CD4-positive, alpha-beta memory T cell (primary cell): ENCODE results near the gene LOXL3. TPM values are rescaled to one million over a fixed set of nuclear protein-coding genes. Genes with fewer than 3 reads are reported as not detected.
"Not testable (repeated sequence)": the region's sequence is repeated elsewhere in the genome, so short reads cannot be mapped to it uniquely, and the experiment has no call there.

Source experiments
- CTCF ChIA-PET: fragments of 350-600 bp; sonication (Branson Sonifier 250); formaldehyde crosslinking; loops from one replicate; lab custom pipeline; 2021; ENCODE audit warnings: inconsistent platforms; ENCODE audit not compliant: partially characterized antibody; lab: Charles Lee
- POLR2A ChIA-PET: fragments of 350-600 bp; sonication (Branson Sonifier 250); formaldehyde crosslinking; loops from one replicate; lab custom pipeline; 2021; ENCODE audit not compliant: partially characterized antibody; lab: Charles Lee
- DNase-seq, 5 donors: peaks; one replicate each; pipeline versions ENCODE4 v3.0.0 to v3.0.0-alpha.2; 2020 to 2022; ENCODE audit warnings: mixed read lengths in 1 of 5
- H3K27ac ChIP-seq: one replicate; pipeline ENCODE4 v1.7.0; 2013; ENCODE audit warnings: low read depth, low read length
- H3K27me3 ChIP-seq: 2 replicates; pipeline ENCODE4 v1.7.0; 2013; ENCODE audit warnings: mild to moderate bottlenecking, low read length, moderate library complexity; ENCODE audit not compliant: insufficient read depth
- H3K36me3 ChIP-seq: 2 replicates; pipeline ENCODE4 v1.7.0; 2013; ENCODE audit warnings: mild to moderate bottlenecking, low read length, moderate library complexity; ENCODE audit not compliant: insufficient read depth
- H3K4me1 ChIP-seq: 2 replicates; pipeline ENCODE4 v1.7.0; 2013; ENCODE audit warnings: mild to moderate bottlenecking, low read length, moderate library complexity; ENCODE audit not compliant: insufficient read depth
- H3K4me3 ChIP-seq, 2 donors: one replicate each; pipeline ENCODE4 v1.7.0; 2013; ENCODE audit warnings: low read length in 2 of 2, mild to moderate bottlenecking in 1 of 2
- H3K9me3 ChIP-seq, 2 donors: one replicate each; pipeline ENCODE4 v1.7.0; 2013; ENCODE audit warnings: low read length in 2 of 2, control low read depth in 1 of 2; ENCODE audit not compliant: control insufficient read depth in 1 of 2
- H3K27ac Mint-ChIP-seq, 7 donors: one replicate each; pipeline ENCODE4 v1.8.0; 2020 to 2021; ENCODE audit warnings: mixed read lengths in 7 of 7, mild to moderate bottlenecking in 6 of 7, inconsistent platforms in 3 of 7, moderate library complexity in 3 of 7
- H3K27me3 Mint-ChIP-seq, 2 donors: one replicate each; pipeline ENCODE4 v1.8.0; 2020 to 2021; ENCODE audit warnings: mixed read lengths in 2 of 2
- H3K36me3 Mint-ChIP-seq, 2 donors: one replicate each; pipeline ENCODE4 v1.8.0; 2020 to 2021; ENCODE audit warnings: mixed read lengths in 2 of 2, inconsistent platforms in 1 of 2, mild to moderate bottlenecking in 1 of 2
- H3K4me1 Mint-ChIP-seq, 4 donors: one replicate each; pipeline ENCODE4 v1.8.0; 2020 to 2021; ENCODE audit warnings: mixed read lengths in 4 of 4, mild to moderate bottlenecking in 1 of 4
- H3K4me3 Mint-ChIP-seq, 8 donors: one replicate each; pipeline ENCODE4 v1.8.0; 2020 to 2021; ENCODE audit warnings: mixed read lengths in 8 of 8, mild to moderate bottlenecking in 7 of 8, moderate library complexity in 6 of 8, inconsistent platforms in 3 of 8
- H3K9me3 Mint-ChIP-seq, 8 donors: one replicate each; pipeline ENCODE4 v1.8.0; 2020 to 2021; ENCODE audit warnings: mixed read lengths in 8 of 8, mild to moderate bottlenecking in 5 of 8, inconsistent platforms in 3 of 8, moderate library complexity in 1 of 8
- intact Hi-C: fragments of 100-400 bp; cut with micrococcal nuclease; formaldehyde crosslinking; loops from one replicate; pipeline ENCODE4 v1.15.1; 2023
- polyA plus RNA-seq, 2 donors: library from polyadenylated mRNA; unstranded; fragments of 300-500 nt; fragmentation: Illumina TruSeq; gene quantifications; one replicate each; pipeline ENCODE4 v1.2.3, GENCODE V29; 2021
- total RNA-seq, 2 experiments: library from RNA; stranded (reverse); gene quantifications; one replicate each; pipeline ENCODE4 v1.2.3, GENCODE V29; 2021

LOXL3 gene
- total and polyA plus RNA-seq, 4 experiments from 2014 or later = 0.25 to 0.32 TPM; not detected in 2

GRCh38 chr2:74566076-74566753, 12.5 kb upstream of the LOXL3 start:
- ChIA-PET POLR2A (no interaction called here), CTCF (interaction anchor here (0.6 to 3.8 kb wide), 4 partner anchors 10 to 786 kb away, joined by 3 to 19 read pairs (median 4); no protein-coding TSS in a partner anchor)
- Histone ChIP-seq H3K27me3 (no peaks in the 10 kb centered on the region), H3K9me3 (no peaks in the 10 kb centered on the region), H3K27ac (no peak overlapping the region), H3K4me1 (no peaks in the 10 kb centered on the region), H3K36me3 (no peaks in the 10 kb centered on the region), H3K4me3 (no peak overlapping the region)
- no peak overlapping the region for H3K27ac Mint-ChIP-seq
- no peaks in the 10 kb centered on the region for H3K4me1 Mint-ChIP-seq
- DNase-seq = no peak
- no peaks in the 10 kb centered on the region for H3K9me3 Mint-ChIP-seq
- H3K27me3 Mint-ChIP-seq = peaks cover 9 to 25% of the 10 kb centered on the region in 2 donors
- no peaks in the 10 kb centered on the region for H3K36me3 Mint-ChIP-seq
- intact Hi-C loops = no loop called here
- no peak overlapping the region for H3K4me3 Mint-ChIP-seq

GRCh38 chr2:74564222-74564621, 10.5 kb upstream of the LOXL3 start:
- intact Hi-C loops = no loop called here
- Histone ChIP-seq H3K27ac (no peak overlapping the region), H3K9me3 (no peaks in the 10 kb centered on the region), H3K27me3 (no peaks in the 10 kb centered on the region), H3K4me1 (no peaks in the 10 kb centered on the region), H3K36me3 (no peaks in the 10 kb centered on the region), H3K4me3 (no peak overlapping the region)
- Mint-ChIP-seq H3K9me3 (no peaks in the 10 kb centered on the region), H3K27me3 (peaks cover 9 to 31% of the 10 kb centered on the region in 2 donors), H3K27ac (no peak overlapping the region), H3K4me3 (no peak overlapping the region), H3K36me3 (no peaks in the 10 kb centered on the region), H3K4me1 (peaks cover 0 to 6% (median 1%) of the 10 kb centered on the region in 4 donors)
- CTCF ChIA-PET = no interaction called here
- no peak for DNase-seq
- POLR2A ChIA-PET = no interaction called here

GRCh38 chr2:74562126-74562775, 8.5 kb upstream of the LOXL3 start:
- Mint-ChIP-seq H3K27me3 (peaks cover 8 to 24% of the 10 kb centered on the region in 2 donors), H3K4me3 (no peak overlapping the region), H3K36me3 (no peaks in the 10 kb centered on the region), H3K4me1 (peaks cover 0 to 6% (median 2%) of the 10 kb centered on the region in 4 donors), H3K27ac (no peak overlapping the region), H3K9me3 (no peaks in the 10 kb centered on the region)
- Histone ChIP-seq H3K36me3 (no peaks in the 10 kb centered on the region), H3K27ac (no peak overlapping the region), H3K27me3 (no peaks in the 10 kb centered on the region), H3K4me3 (no peak overlapping the region), H3K9me3 (no peaks in the 10 kb centered on the region), H3K4me1 (no peaks in the 10 kb centered on the region)
- ChIA-PET CTCF (no interaction called here), POLR2A (no interaction called here)
- intact Hi-C loops = no loop called here
- no peak for DNase-seq

GRCh38 chr2:74561022-74561421, 7.3 kb upstream of the LOXL3 start:
- intact Hi-C loops, H3K27ac Mint-ChIP-seq, H3K4me3 ChIP-seq, H3K27ac ChIP-seq, POLR2A ChIA-PET, H3K36me3 ChIP-seq, H3K4me1 ChIP-seq, CTCF ChIA-PET, H3K4me3 Mint-ChIP-seq, H3K9me3 ChIP-seq, H3K9me3 Mint-ChIP-seq, H3K27me3 ChIP-seq, DNase-seq: not testable (repeated sequence)
- Mint-ChIP-seq H3K27me3 (peaks cover 8 to 22% of the 10 kb centered on the region in 2 donors), H3K4me1 (peaks cover under 1 to 11% (median 6%) of the 10 kb centered on the region in 4 donors), H3K36me3 (peaks cover 0 to 10% of the 10 kb centered on the region in 2 donors)

- Mint-ChIP-seq H3K27me3 (peaks cover 7 to 20% of the 10 kb centered on the region in 2 donors), H3K9me3 (no peaks in the 10 kb centered on the region), H3K27ac (peak overlapping the region in 2 of 7 donors; percentile 47 to 77), H3K4me1 (peaks cover 2 to 15% (median 8%) of the 10 kb centered on the region in 4 donors), H3K36me3 (peaks cover 0 to 10% of the 10 kb centered on the region in 2 donors), H3K4me3 (no peak overlapping the region)
- Histone ChIP-seq H3K36me3 (no peaks in the 10 kb centered on the region), H3K4me3 (no peak overlapping the region), H3K4me1 (peaks cover 4% of the 10 kb centered on the region), H3K9me3 (no peaks in the 10 kb centered on the region), H3K27me3 (no peaks in the 10 kb centered on the region), H3K27ac (no peak overlapping the region)
- no peak for DNase-seq
- POLR2A ChIA-PET = no interaction called here
- CTCF ChIA-PET = no interaction called here
- intact Hi-C loops = no loop called here
Observed at GRCh38 chr2:74560591-74560990, 6.8 kb upstream of the LOXL3 start.

GRCh38 chr2:74559912-74560311, 6.2 kb upstream of the LOXL3 start:
- intact Hi-C loops = loop anchor here (10.0 kb wide), 1 partner anchor 165 kb away; no protein-coding TSS in a partner anchor
- CTCF ChIA-PET = no interaction called here

More at GRCh38 chr2:74559912-74560311, 6.2 kb upstream of the LOXL3 start:
- DNase-seq = no peak
- Mint-ChIP-seq H3K4me3 (no peak overlapping the region), H3K27me3 (peaks cover 7 to 20% of the 10 kb centered on the region in 2 donors), H3K4me1 (peaks cover 5 to 21% (median 13%) of the 10 kb centered on the region in 4 donors), H3K9me3 (no peaks in the 10 kb centered on the region), H3K36me3 (peaks cover 0 to 15% of the 10 kb centered on the region in 2 donors), H3K27ac (peak overlapping the region in 2 of 7 donors; percentile 45 to 77)
- Histone ChIP-seq H3K4me1 (peaks cover 10% of the 10 kb centered on the region), H3K36me3 (no peaks in the 10 kb centered on the region), H3K9me3 (no peaks in the 10 kb centered on the region), H3K4me3 (no peak overlapping the region), H3K27me3 (no peaks in the 10 kb centered on the region), H3K27ac (no peak overlapping the region)
- POLR2A ChIA-PET = interaction anchor here (0.6 to 1.0 kb wide), 3 partner anchors 12 to 62 kb away, joined by 3 read pairs; no protein-coding TSS in a partner anchor
